Activated CD8-positive, alpha-beta T cell treated with anti-CD3 and anti-CD28 coated beads for 36 hours (primary cell): ENCODE measurements around the gene TEK. TPM values are rescaled to one million over a fixed set of nuclear protein-coding genes. Genes with fewer than 3 reads are reported as not detected.

Experiments
- ATAC-seq: fragments of 200-7000 bp; cut with Tn5 transposase; one replicate; pipeline ENCODE4 v1.10.0; 2021; ENCODE audit warnings: mild to moderate bottlenecking, moderate library complexity
- CTCF ChIA-PET: fragments of 350-600 bp; sonication (Branson Sonifier 250); formaldehyde crosslinking; loops from one replicate; lab custom pipeline; 2021; ENCODE audit warnings: antibody characterized with exemption; lab: Charles Lee
- POLR2A ChIA-PET: fragments of 350-600 bp; sonication (Branson Sonifier 250); formaldehyde crosslinking; loops from one replicate; lab custom pipeline; 2021; ENCODE audit warnings: antibody characterized with exemption; lab: Charles Lee
- DNase-seq: peaks from one replicate; pipeline ENCODE4 v3.0.0-alpha.2; 2020
- H3K27ac Mint-ChIP-seq: one replicate; pipeline ENCODE4 v1.8.0; 2021; ENCODE audit warnings: mild to moderate bottlenecking, mixed read lengths
- H3K27me3 Mint-ChIP-seq: one replicate; pipeline ENCODE4 v1.8.0; 2021; ENCODE audit warnings: mixed read lengths
- H3K36me3 Mint-ChIP-seq: one replicate; pipeline ENCODE4 v1.8.0; 2021; ENCODE audit warnings: low read depth, mixed read lengths
- H3K4me1 Mint-ChIP-seq: one replicate; pipeline ENCODE4 v1.8.0; 2021; ENCODE audit warnings: low read depth, mixed read lengths
- H3K4me3 Mint-ChIP-seq: one replicate; pipeline ENCODE4 v1.8.0; 2021; ENCODE audit warnings: mild to moderate bottlenecking, moderate library complexity, mixed read lengths
- H3K9me3 Mint-ChIP-seq: one replicate; pipeline ENCODE4 v1.8.0; 2021; ENCODE audit warnings: mixed read lengths
- CTCF ChIP-seq: fragments of 200-600 bp; IDR thresholded peaks from one replicate; pipeline ENCODE4 v1.8.0; 2022; ENCODE audit warnings: antibody characterized with exemption, mild to moderate bottlenecking
- intact Hi-C: fragments of 100-400 bp; cut with micrococcal nuclease; formaldehyde crosslinking; loops from one replicate; pipeline ENCODE4 v1.10.0; 2022
- total RNA-seq, 2 experiments: library from RNA; stranded (reverse); gene quantifications; one replicate each; pipeline ENCODE4 v1.2.3, GENCODE V29; 2021

TEK gene
- total RNA-seq, 2 experiments from 2014 or later, result not detected

DNA sequence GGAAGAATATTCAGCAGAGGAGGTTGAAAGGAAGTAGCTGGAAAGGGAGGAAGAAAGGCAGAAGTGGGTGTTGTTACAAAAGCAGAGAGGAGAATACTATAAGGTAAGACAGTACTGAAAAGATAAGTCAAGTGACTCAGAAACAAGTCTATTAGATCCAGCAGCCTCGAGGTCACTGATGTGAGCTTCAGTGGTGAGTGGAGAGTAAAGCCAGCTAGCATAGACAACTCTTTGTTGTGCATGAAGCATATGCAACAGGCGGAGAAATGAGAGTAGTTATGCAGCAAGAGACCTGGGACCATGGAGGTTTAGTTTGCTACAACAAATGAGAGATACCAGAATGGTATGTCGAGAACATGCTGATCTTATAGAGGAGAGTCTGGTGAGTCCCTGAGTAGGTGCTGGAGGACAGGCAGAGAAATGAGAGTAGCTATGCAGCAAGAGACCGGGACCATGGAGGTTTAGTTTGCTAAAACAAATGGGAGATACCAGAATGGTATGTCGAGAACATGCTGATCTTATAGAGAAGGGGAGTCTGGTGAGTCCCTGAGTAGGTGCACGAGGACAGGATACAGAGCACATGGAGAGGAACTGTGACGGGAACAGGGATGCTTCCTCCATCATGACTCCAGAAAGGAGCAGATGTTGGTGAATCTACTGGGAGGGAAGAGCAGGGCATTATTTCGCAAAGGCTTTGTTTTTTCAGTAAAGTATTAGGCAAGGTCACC, 151.9 kb downstream of the TEK start:
- H3K36me3 Mint-ChIP-seq, result no peaks in the 10 kb centered on the region
- no peaks in the 10 kb centered on the region for H3K4me1 Mint-ChIP-seq
- intact Hi-C loops, result no loop called here
- ChIA-PET POLR2A (no interaction called here), CTCF (interaction anchor here (1.2 kb wide), 1 partner anchor 18 kb away, joined by 3 read pairs; no protein-coding TSS in a partner anchor)
- H3K4me3 Mint-ChIP-seq, result no peak overlapping the region
- H3K27ac Mint-ChIP-seq, result no peak overlapping the region
- ATAC-seq (no peak), DNase-seq (no peak)
- no peaks in the 10 kb centered on the region for H3K27me3 Mint-ChIP-seq
- TF ChIP-seq CTCF, result no peak
- no peaks in the 10 kb centered on the region for H3K9me3 Mint-ChIP-seq

DNA sequence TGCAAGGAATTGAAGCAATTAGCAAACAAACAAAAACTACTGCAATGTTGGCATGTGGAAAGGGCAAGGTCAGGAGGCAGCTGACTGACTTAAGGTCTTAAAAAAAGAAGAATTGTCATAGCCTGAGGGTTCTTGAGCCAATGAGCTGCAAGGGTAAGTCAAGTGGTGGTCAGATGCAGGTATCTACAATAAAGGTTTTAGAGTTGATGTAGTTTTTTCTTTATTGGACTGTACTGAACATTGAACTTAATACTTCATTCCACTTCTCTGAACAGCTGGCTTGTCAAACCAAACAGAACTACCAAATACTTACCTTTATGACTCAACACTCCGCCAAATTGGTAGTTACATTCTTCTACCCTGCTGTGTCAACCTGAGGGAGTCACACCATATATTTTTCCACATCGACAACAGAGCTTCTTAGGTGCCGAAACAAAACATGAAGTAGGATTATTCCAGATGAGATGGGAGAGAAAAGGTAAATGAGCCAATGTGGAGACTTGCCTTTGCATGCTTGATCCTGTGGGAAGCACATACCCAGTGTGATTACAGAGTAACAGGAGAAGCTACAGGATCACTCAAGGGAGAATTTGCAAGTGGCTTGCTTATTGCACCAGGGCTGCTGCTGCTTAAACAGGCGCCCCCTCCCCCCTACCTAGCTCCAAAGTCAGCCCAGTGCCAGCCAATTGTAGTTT, 152.6 kb downstream of the TEK start:
- Mint-ChIP-seq H3K4me1 (no peaks in the 10 kb centered on the region), H3K36me3 (no peaks in the 10 kb centered on the region), H3K4me3 (no peak overlapping the region), H3K27me3 (no peaks in the 10 kb centered on the region), H3K9me3 (no peaks in the 10 kb centered on the region), H3K27ac (no peak overlapping the region)
- ChIA-PET POLR2A (no interaction called here), CTCF (no interaction called here)
- TF ChIP-seq CTCF, result no peak
- intact Hi-C loops, result no loop called here
- ATAC-seq (no peak), DNase-seq (no peak)

DNA sequence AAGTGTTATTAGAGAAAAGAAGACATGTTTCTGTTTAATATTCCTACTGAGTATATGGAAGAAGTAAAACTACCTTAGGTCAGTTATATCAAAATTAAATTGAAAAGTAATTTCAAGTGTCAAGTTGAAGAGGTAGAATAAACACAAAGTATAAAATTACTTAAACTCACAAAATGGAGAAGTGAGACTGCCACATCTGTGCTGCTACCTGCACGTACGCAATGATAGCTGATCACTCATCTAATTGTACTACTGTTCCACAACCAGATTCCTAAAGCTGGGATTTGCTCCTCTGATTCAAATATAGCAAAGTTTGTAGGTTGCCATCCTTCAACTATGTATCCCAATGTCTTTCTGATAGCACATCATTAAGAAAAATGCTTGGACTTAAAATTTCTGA, 163.1 kb downstream of the TEK start:
- Mint-ChIP-seq H3K9me3 (no peaks in the 10 kb centered on the region), H3K27me3 (peaks cover 3% of the 10 kb centered on the region), H3K36me3 (no peaks in the 10 kb centered on the region), H3K27ac (no peak overlapping the region), H3K4me1 (peaks cover 2% of the 10 kb centered on the region), H3K4me3 (no peak overlapping the region)
- no peak for DNase-seq
- CTCF ChIA-PET, result no interaction called here
- TF ChIP-seq CTCF, result no peak
- POLR2A ChIA-PET, result no interaction called here
- no peak for ATAC-seq
- intact Hi-C loops, result loop anchor here (10.0 kb wide), 1 partner anchor 527 kb away; no protein-coding TSS in a partner anchor

GRCh38 chr9:27273186-27273585, 164.2 kb downstream of the TEK start:
- Mint-ChIP-seq H3K4me3 (no peak overlapping the region), H3K4me1 (peaks cover 2% of the 10 kb centered on the region), H3K36me3 (no peaks in the 10 kb centered on the region), H3K27me3 (peaks cover 3% of the 10 kb centered on the region), H3K27ac (no peak overlapping the region), H3K9me3 (no peaks in the 10 kb centered on the region)
- intact Hi-C loops, result loop anchor here (10.0 kb wide), 1 partner anchor 528 kb away; no protein-coding TSS in a partner anchor
- POLR2A ChIA-PET, result no interaction called here
- DNase-seq, result no peak
- CTCF ChIA-PET, result interaction anchor here (0.5 kb wide), 1 partner anchor 344 kb away, joined by 3 read pairs; no protein-coding TSS in a partner anchor
- no peak for ATAC-seq
- no peak for TF ChIP-seq CTCF
